Embryonic facial prominence (tissue), 1 donor: ENCODE measurements around the gene KCTD2.

Source experiments
- DNase-seq: peaks from one replicate; pipeline ENCODE4 v3.0.0-alpha.2; 2016; ENCODE audit errors: extremely low spot score

KCTD2 gene

DNA sequence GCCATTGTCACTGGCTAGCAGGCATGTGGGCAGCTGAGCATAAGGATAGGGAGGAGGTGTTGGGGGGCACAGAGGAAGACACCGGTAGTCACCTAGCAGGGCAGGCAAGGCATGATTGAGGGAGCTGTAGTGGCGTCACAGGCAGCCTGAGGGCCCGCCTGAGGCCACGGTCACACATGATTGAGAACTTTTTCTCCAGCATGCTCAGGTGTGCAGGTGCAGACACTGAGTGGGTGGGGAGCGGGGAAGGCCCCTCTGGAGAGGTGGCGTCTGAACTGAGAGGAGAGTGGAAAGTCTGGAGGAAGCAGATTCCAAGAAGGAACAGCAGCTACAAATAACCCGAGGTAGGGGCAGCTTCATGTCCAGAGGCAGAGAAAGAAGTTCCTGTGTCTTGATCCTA lies 51.8 kb downstream of the KCTD2 start:
- no peak for DNase-seq

DNA sequence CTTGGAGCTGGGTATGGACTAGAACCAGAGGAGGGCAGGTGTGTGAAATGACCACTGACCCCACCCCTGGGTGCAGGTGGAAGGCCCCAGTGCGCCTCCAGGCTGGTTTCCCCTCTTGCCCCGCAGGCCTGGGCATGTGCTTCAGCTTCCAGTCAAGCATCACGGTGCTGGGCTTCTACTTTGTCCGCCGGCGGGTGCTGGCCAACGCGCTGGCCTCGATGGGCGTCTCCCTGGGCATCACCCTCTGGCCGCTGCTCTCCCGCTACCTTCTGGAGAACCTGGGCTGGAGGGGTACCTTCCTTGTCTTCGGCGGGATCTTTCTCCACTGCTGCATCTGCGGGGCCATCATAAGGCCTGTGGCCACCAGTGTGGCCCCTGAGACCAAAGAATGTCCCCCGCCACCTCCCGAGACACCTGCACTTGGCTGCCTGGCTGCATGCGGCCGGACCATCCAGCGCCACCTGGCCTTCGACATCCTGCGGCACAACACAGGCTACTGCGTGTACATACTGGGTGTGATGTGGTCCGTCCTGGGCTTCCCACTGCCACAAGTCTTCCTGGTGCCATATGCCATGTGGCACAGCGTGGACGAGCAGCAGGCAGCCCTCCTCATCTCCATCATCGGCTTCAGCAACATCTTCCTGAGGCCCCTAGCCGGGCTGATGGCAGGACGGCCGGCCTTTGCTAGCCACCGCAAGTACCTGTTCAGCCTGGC lies 53.0 kb downstream of the KCTD2 start:
- DNase-seq: no peak

DNA sequence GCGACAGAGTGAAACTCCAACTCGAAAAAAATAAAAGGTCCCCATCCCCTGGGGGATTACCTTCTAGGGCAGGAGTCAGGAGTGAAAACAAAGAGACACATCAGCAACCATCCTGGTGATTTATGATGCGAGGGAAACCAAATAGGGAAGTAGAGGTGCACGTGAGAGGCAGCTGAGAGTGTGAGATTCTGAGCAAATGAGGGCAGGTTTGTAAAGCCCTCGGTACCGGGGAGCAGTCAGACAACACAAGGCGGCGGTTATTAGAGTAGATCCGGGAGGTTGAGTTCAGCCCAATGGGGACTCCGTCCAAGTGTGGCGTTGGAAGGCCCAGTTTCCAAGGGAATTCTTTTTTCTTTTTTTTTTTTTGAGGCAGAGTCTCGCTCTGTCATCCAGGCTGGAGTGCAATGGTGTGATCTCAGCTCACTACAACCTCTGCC lies 55.4 kb downstream of the KCTD2 start:
- no peak for DNase-seq

DNA sequence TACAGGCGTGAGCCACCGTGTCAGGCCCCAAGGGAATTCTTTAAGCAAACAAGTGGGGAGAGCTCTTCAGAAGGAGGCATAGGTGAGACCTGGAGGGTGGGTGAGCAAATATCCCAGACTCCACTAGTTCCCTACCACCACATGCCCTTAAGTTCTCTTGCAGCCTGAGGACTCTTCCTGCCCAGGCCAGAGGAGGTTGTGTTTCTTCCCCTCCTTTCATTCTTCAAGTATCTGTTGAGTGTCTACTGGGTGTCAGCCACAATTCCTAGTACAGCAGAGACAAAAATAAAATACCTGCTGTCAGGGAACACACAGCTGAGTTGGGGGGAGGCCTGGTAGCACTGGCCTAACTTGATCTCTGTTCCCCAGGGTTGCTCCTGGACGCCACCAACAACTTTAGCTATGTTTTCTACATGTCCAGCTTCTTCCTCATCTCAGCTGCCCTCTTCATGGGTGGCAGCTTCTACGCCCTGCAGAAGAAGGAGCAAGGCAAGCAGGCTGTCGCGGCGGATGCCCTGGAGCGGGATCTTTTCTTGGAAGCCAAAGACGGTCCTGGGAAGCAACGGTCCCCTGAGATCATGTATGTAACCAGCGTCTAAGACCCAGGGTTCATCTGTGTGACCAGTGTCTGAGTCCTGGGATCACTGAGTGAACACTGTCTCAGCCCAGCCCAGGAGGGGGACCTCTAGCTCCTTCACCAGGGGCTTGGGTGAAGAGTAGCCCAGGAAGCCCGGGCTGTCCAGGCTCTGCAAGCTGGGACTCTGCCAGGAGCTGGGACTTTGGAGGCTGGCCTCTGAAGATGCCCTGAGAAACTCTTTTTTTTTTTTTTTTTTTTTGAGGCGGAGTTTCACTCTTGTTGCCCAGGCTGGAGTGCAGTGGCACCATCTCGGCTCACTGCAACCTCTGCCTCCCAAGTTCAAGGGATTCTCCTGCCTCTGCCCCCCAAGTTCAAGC lies 56.9 kb downstream of the KCTD2 start:
- DNase-seq: no peak

DNA sequence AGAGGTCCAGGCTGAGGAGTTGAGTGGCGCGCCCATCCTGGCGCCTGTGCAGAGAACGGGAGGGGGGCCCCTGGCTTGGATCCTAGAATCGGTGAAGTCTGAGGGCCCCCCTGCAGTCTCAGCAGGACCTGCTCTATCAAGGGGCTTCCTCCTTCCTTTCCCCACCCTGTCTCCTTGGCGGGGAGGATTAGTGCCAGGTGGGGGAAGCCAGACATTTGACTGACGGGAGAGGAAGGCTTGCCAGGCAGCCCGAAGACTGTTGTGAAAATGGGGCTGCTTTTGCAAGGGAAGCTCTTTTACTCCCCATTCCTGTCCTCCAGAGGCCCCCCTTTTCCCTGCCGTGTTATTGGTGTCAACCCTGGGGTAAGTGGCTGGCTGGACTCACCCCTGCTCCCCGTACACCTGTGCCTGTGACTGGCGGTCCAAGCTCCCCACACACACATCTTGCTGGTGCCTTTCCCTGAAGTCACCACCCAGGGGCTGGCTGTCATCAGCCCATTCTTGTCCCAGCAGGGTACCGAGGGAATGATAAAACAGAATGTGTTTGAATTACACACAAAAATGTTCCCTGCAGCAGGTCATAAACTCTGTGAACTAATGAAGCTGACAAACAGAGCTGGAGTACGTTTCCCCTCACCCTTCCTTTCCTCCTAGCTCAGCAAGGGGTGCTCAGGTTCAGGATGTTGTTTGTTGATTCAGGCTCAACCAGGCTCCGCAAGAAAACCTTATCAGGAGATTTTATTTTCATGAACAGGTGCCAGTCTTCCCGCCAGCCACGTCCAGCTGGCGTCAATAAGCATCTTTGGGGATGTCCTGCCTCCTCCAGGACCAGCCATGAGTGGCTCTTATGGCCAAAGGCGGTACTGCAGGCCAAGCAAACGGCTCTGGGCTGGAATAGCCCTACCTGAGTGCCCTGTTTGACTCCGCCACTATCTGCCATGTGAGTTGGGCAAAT lies 58.4 kb downstream of the KCTD2 start:
- DNase-seq: no peak

DNA sequence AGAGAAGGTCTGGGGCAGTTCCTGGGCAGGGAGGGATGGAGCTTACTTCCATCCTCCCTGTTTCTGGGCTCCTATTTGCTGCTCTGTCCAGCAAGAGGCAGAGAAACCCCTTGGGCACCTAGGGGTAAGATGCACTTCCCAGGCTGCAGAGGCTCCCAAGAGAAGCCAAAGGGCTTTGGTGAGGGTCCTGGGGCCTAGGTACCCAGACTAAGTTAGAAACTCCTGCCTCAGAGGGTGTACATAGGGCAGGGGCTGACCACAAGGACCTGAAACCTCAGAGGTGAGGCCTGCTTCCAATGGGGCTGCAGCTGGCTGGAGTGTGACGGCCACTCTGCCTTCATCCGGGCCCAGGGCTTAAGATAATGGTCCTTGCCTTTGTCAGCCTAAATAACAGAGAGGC lies 61.2 kb downstream of the KCTD2 start:
- no peak for DNase-seq

DNA sequence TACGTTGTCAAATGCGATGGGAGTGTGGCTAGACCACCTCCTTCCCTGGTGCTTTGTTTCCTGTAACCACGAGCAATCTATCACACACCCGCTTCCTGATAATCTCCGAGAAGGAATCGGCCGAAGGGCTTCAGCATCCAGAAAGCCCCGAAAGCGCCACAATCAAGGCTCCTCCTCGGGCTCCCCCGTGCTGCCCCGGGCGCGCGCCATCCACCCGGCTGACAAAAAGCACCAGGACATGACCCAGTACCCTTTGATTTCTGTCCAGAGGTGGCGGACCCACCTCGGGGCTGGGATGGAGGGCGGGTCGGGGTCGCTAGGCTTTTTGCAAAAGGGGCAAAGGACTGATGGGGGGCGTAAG lies 62.0 kb downstream of the KCTD2 start:
- DNase-seq: no peak

DNA sequence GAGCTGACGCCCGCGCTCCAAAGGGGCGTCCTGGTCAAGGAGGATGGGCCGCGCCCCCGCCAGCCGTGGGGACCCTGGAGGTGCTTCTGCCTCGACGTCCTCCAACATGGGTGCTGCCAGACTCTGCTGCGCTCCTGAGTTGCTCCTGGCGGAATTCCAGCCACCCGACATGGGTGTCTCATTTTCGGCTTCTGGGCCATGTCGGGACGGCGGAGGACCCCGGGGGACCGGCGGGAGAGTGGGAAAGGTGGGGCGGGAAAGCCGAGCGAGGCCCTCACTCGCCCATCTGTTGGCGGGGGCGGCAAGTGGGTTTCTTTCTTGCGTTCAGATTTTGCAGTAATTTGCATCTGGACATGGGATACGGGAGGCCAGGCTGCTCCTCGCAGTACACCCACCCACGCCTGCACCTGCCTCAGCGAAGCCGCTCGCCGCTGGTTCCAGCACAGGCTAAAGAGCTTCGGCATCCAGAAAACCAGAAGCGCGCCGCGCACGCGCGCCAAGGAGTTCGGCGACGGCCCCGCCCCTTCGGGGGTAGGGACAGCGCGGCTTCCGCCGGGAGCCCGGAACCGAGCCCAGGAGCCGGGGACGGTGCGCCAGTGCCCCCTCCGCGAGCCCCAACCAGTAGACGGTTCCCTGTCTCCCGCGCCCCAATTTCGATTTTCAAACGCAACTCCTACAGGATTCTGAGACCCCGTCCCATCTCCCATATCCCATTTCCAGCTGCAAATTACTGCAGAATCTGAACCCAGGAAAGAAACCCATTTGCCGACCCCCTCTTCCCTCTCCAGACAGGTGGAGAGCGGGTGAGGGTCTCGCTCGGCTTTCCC lies 62.6 kb downstream of the KCTD2 start, which contains the start of gene ARMC7:
Gene ARMC7, plus strand, starts transcription at position 563 of the 827 bp plus-strand sequence. CDS start 320 bp downstream, outside the sequence.
- peak; percentile 37 for DNase-seq

DNA sequence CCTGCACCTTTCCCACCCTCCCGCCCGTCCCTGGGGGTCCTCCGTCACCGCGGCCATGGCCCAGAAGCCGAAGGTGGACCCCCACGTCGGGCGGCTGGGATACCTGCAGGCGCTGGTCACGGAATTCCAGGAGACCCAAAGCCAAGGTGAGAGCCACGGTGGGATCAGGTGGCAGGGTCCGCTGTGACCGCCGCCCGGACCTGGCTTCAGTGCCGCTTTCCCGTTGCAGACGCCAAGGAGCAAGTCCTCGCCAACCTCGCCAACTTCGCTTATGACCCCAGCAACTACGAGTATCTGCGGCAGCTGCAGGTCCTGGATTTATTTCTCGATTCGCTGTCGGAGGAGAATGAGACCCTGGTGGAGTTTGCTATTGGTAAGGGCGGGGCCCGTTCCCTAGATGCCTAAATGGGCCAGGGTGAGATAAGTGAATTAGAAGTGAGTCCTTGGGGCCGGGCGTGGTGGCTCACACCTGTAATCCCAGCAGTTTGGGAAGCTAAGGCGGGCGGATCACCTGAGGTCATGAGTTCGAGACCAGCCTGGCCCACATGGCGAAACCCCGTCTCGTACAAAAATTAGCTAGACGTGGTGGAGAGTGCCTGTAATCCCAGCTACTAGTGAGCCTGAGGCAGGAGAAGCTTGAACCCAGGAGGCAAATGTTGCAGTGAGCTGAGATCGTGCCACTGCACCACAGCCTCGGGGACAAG lies 63.4 kb downstream of the KCTD2 start:
- no peak for DNase-seq

DNA sequence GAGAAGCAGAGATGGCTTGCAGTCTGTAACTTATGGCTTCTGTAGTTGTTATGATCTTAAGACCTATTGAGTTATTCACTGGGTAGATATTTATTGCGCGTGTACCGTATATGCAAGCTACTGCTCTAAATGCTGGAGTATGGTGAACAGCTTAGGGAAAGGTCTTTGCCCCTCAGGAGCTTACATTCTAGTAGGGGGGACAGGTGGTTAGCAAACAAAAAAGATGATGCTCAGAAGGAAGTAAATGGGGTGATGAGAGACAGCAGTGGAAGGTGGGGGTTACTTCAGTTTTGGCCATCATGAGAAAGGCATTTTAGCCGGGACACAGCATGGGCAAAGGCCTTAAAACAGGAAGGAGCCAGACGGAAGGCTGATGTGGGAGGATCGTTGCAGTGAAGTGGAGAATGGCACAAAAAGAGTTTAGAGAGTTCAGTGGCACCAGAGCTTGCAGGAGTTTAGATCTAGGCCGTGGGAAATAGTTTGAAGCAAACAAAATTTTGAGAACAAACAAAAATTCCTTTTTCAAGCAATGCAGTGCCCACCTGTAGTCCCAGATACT lies 64.8 kb downstream of the KCTD2 start:
- no peak for DNase-seq

DNA sequence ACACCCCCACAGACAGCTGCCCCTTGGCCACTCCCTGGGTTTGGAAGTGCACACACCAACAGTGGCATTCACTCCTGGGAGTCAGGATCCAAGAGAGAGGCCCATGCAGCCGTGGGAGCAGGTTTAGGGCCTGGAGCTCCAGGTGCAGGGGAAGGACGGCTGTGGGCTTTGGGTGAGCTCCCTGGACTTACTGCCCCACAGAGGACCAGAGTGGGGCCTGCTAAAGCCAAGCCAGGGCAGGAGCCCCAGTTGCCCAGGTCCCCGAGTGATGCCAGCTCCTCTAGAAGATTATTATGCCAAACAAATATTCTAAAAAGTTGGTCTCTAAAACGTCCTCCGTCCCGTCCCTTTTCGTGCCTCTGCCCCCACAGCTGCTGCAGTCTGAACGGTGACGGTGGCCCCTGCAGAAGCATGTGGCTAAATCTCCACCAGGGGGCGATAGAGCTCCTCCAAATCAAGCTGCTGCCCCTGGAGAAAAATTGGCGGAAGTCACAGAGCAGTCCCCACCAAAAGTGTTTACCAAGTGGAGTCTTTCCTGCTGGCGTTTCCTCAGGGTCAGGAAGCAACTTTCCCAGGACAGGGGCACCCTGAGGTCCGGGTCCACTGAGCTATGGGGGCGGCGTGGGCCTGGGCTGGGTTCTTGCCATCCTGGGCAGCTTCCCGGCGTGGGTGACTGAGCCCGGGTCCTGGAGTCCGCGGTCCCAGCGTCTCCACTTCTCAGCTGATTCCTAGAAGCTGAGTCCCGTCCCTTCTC lies 67.0 kb downstream of the KCTD2 start:
- DNase-seq: peak; percentile 83

DNA sequence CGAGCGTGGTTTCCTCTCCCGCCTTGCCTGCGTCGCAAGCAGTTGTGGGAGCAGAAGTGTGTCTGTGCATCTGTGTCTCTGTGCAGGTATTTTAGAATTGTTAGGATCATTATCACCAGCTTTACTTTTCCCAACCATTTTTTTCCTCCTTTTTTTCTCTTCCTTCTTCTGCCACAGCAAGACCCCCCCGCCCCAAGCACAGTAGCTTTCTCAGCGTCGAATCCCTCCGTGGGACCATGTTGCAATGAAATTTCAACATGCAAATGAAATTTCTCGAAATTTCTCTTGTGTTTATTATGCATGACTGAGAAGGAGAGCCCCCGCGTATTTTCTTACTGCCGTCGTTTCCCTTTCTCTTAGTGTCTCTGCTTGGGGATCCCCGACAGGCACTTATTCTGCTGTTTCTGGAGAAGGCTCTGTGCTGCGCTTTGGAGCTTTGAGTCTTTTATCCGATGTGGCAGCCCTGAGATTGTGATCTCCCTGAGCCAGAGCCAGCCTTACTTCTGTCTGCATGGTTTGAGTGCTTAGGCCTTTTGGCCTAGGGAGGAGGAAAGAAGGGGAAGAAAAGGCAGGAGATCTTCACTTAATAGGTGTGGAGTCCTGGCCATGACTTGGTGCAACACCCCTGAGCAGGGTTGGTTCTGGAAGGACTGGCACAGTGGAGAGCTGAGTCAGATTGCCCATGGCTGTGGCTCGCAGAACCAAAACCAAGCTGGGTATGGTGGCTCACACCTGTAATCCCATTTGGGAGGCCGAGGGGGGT lies 67.7 kb downstream of the KCTD2 start:
- DNase-seq: no peak
